Liver (tissue), 9 donors: Measurements from ENCODE around the gene PCDHA5. TPM values are rescaled to one million over a fixed set of nuclear protein-coding genes. Genes with fewer than 3 reads are reported as not detected.
"Not testable (repeated sequence)": the region's sequence is repeated elsewhere in the genome, so short reads cannot be mapped to it uniquely, and the experiment has no call there.

ENCODE experiments used
- DNase-seq: peaks from one replicate; pipeline ENCODE4 v3.0.0-alpha.2; 2017; ENCODE audit warnings: low spot score
- H3K27ac ChIP-seq, 2 donors: one replicate each; pipeline ENCODE4 v1.7.0; 2013; ENCODE audit warnings: inconsistent platforms in 2 of 2, low read length in 2 of 2, control low read depth in 1 of 2, low read depth in 1 of 2, mild to moderate bottlenecking in 1 of 2
- H3K27me3 ChIP-seq, 4 donors: one replicate each; pipeline versions ENCODE4 v1.6.1 to v1.7.0; 2013; ENCODE audit warnings: low read length in 3 of 4, inconsistent platforms in 1 of 4, mild to moderate bottlenecking in 1 of 4, moderate library complexity in 1 of 4; ENCODE audit not compliant: control insufficient read depth in 4 of 4, insufficient read depth in 4 of 4
- H3K36me3 ChIP-seq, 4 donors: one replicate each; pipeline versions ENCODE4 v1.6.1 to v1.7.0; 2013; ENCODE audit warnings: low read length in 3 of 4, mild to moderate bottlenecking in 3 of 4, low read depth in 1 of 4, moderate library complexity in 1 of 4; ENCODE audit not compliant: control insufficient read depth in 4 of 4, insufficient read depth in 3 of 4
- H3K4me1 ChIP-seq, 4 donors: one replicate each; pipeline versions ENCODE4 v1.6.1 to v1.7.0; 2013; ENCODE audit warnings: low read length in 3 of 4, mild to moderate bottlenecking in 3 of 4, moderate library complexity in 1 of 4; ENCODE audit not compliant: control insufficient read depth in 4 of 4, insufficient read depth in 4 of 4
- H3K4me3 ChIP-seq, 3 donors: one replicate each; pipeline versions ENCODE4 v1.6.1 to v1.7.0; 2013; ENCODE audit warnings: low read length in 3 of 3, control low read depth in 1 of 3, low read depth in 1 of 3, mild to moderate bottlenecking in 1 of 3
- H3K9ac ChIP-seq, 2 donors: one replicate each; pipeline ENCODE4 v1.7.0; 2013; ENCODE audit warnings: low read length in 2 of 2, mild to moderate bottlenecking in 2 of 2, moderate library complexity in 2 of 2, control low read depth in 1 of 2, low read depth in 1 of 2
- H3K9me3 ChIP-seq, 4 donors: one replicate each; pipeline versions ENCODE4 v1.6.1 to v1.7.0; 2013; ENCODE audit warnings: low read length in 3 of 4; ENCODE audit not compliant: control insufficient read depth in 4 of 4
- CTCF ChIP-seq: fragments of 150-350 bp; IDR thresholded peaks from 2 replicates; pipeline ENCODE4 v1.5.1; 2017; ENCODE audit warnings: improper control_type of control experiment, low read depth, low read length; ENCODE audit not compliant: missing input control
- EGR1 ChIP-seq, 2 donors: IDR thresholded peaks; 2 replicates each; pipeline ENCODE4 v1.6.1; 2016 to 2018; ENCODE audit warnings: antibody characterized with exemption in 2 of 2, low read depth in 2 of 2
- FOXA1 ChIP-seq: IDR thresholded peaks from 2 replicates; pipeline ENCODE4 v1.6.1; 2016; ENCODE audit warnings: antibody characterized with exemption
- HNF4A ChIP-seq, 2 donors: conservative IDR thresholded peaks; 2 replicates each; pipeline ENCODE4 v1.6.1; 2016; ENCODE audit warnings: antibody characterized with exemption in 2 of 2, mild to moderate bottlenecking in 2 of 2
- HNF4G ChIP-seq: IDR thresholded peaks from 2 replicates; pipeline ENCODE4 v1.6.1; 2016; ENCODE audit warnings: antibody characterized with exemption
- JUND ChIP-seq, 2 donors: IDR thresholded peaks; 2 replicates each; pipeline ENCODE4 v1.6.1; 2016; ENCODE audit warnings: antibody characterized with exemption in 2 of 2
- RAD21 ChIP-seq, 2 donors: IDR thresholded peaks; 2 replicates each; pipeline ENCODE4 v1.6.1; 2016; ENCODE audit warnings: antibody characterized with exemption in 2 of 2, mild to moderate bottlenecking in 2 of 2
- SP1 ChIP-seq: IDR thresholded peaks from 2 replicates; pipeline ENCODE4 v1.6.1; 2018; ENCODE audit warnings: antibody characterized with exemption, mild to moderate bottlenecking
- ZBTB33 ChIP-seq: IDR thresholded peaks from 2 replicates; pipeline ENCODE4 v1.6.1; 2016; ENCODE audit warnings: antibody characterized with exemption
- WGBS: extraction: QIAGEN DNeasy Blood & Tissue Kit; methylation state at CpG from one replicate; pipeline ENCODE4 v1.1.7; 2013; 5-methylcytosine and 5-hydroxymethylcytosine counted together
- polyA plus RNA-seq, 2 donors: library from polyadenylated mRNA; stranded (reverse) in 1 of 2; unstranded in 1 of 2; fragments of 200-250 nt in 1 of 2; fragments of >200 nt in 1 of 2; fragmentation: Nextera tagmentation in 1 of 2; extraction: Ambion mirVana in 1 of 2; gene quantifications; one replicate each; pipeline versions ENCODE4 v1.2.1 to v1.2.3, GENCODE V29; 2013 to 2015
- total RNA-seq, 2 donors: library from RNA; depleted of rRNA; stranded (reverse); fragments of >200 nt; gene quantifications; one replicate each; pipeline ENCODE4 v1.2.3, GENCODE V29; 2014
- TF ChIP-seq, protein P1 (sequence below): IDR thresholded peaks from 2 replicates; pipeline ENCODE4 v1.6.1; 2016; ENCODE audit warnings: antibody characterized with exemption
- TF ChIP-seq, protein P2 (sequence below): IDR thresholded peaks from 2 replicates; pipeline ENCODE4 v1.6.1; 2016; ENCODE audit warnings: antibody characterized with exemption
- donor health status: healthy.
- donor health status: healthy.
- donor health status: healthy.
- donor health status: healthy.
- donor health status: healthy.

PCDHA5 gene
- total and polyA plus RNA-seq, 4 donors = under 0.01 TPM; not detected in 3

- H3K4me1 ChIP-seq = no peaks in the 10 kb centered on the region
- DNase-seq = no peak
- H3K27me3 ChIP-seq = peaks cover 0 to 5% (median 2%) of the 10 kb centered on the region in 4 donors
- H3K4me3 ChIP-seq = peak within 1 kb of the TSS in 2 of 3 donors; percentile 4 to 54
- no peak within 1 kb of the TSS for H3K27ac ChIP-seq
- 21% methylated on average over 29 of the region's 29 CpGs for WGBS
- TF ChIP-seq HNF4G (no peak), EGR1 (IDR thresholded peaks at IDR 0.05; ENCODE audit: low read depth in 2 of 2) (no peak), SP1 (no peak), RAD21 (IDR thresholded peaks at IDR 0.05) (no peak), HNF4A (conservative IDR thresholded peaks at IDR 0.05) (no peak), CTCF (no peak), JUND (IDR thresholded peaks at IDR 0.05) (no peak), ZBTB33 (no peak), FOXA1 (no peak)
- TF ChIP-seq, protein P1, sequence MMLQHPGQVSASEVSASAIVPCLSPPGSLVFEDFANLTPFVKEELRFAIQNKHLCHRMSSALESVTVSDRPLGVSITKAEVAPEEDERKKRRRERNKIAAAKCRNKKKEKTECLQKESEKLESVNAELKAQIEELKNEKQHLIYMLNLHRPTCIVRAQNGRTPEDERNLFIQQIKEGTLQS = no peak
- TF ChIP-seq, protein P2, sequence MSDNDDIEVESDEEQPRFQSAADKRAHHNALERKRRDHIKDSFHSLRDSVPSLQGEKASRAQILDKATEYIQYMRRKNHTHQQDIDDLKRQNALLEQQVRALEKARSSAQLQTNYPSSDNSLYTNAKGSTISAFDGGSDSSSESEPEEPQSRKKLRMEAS = no peak
- H3K9ac ChIP-seq = no peak within 1 kb of the TSS
- peaks cover 48 to 77% (median 52%) of the 10 kb centered on the region in 4 donors for H3K9me3 ChIP-seq
- no peaks in the 10 kb centered on the region for H3K36me3 ChIP-seq
Measured at GRCh38 chr5:140785905-140786686, 35.3 kb upstream of the PCDHA5 start, which contains the start of gene PCDHA1. Gene PCDHA1 (plus strand): TSS chr5:140786140.

DNA sequence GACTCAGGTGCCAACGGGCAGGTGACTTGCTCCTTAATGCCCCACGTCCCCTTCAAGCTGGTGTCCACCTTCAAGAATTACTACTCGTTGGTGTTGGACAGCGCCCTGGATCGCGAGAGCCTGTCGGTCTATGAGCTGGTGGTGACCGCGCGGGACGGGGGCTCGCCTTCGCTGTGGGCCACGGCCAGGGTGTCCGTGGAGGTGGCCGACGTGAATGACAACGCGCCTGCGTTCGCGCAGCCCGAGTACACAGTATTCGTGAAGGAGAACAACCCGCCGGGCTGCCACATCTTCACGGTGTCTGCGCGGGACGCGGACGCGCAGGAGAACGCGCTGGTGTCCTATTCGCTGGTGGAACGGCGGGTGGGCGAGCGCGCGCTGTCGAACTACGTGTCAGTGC lies 34.0 kb upstream of the PCDHA5 start:
- H3K27ac ChIP-seq, H3K27me3 ChIP-seq, DNase-seq, H3K4me1 ChIP-seq, H3K9ac ChIP-seq, H3K36me3 ChIP-seq: not testable (repeated sequence)
- H3K4me3 ChIP-seq = peak overlapping the region in 1 of 3 donors; percentile 59
- peaks cover 43 to 68% (median 48%) of the 10 kb centered on the region in 4 donors for H3K9me3 ChIP-seq
- 42% methylated on average over 44 of the region's 44 CpGs for WGBS

GRCh38 chr5:140787849-140788504 lies 33.4 kb upstream of the PCDHA5 start:
- Histone ChIP-seq H3K9me3 (peaks cover 42 to 68% (median 47%) of the 10 kb centered on the region in 4 donors), H3K4me3 (peak overlapping the region in 1 of 3 donors; percentile 19)
- not testable (repeated sequence) for H3K27me3 ChIP-seq, H3K27ac ChIP-seq, H3K36me3 ChIP-seq, H3K9ac ChIP-seq, DNase-seq, H3K4me1 ChIP-seq
- WGBS = 40% methylated on average over 70 of the region's 70 CpGs
